ENCODE data around the gene NCKAP5. TPM values are rescaled to one million over a fixed set of nuclear protein-coding genes. Genes with fewer than 3 reads are reported as not detected.
A peak's percentile ranks its signal among the peaks of the same experiment; 100 is the strongest.

NCKAP5 gene
- total RNA-seq, 1 experiment from 2014 or later: 0.47 TPM

- DNase-seq (ENCODE audit: low read depth): no peak
These were observed 281.8 kb downstream of the NCKAP5 start for GRCh38 chr2:133286326-133286922.

- DNase-seq (ENCODE audit: low read depth): no peak
These were observed 295.2 kb downstream of the NCKAP5 start for GRCh38 chr2:133273031-133273430.

GRCh38 chr2:133271105-133271504 is 297.2 kb downstream of the NCKAP5 start:
- no peak for DNase-seq (ENCODE audit: low read depth)

- no peak for DNase-seq (ENCODE audit: low read depth)
These were observed 297.7 kb downstream of the NCKAP5 start for GRCh38 chr2:133270550-133270949.

- DNase-seq (ENCODE audit: low read depth): no peak
These were observed 301.2 kb downstream of the NCKAP5 start for GRCh38 chr2:133266926-133267590.

- peak; percentile 11 for DNase-seq (ENCODE audit: low read depth)
These were observed 302.0 kb downstream of the NCKAP5 start for GRCh38 chr2:133266041-133266925.

GRCh38 chr2:133265432-133265949 is 302.8 kb downstream of the NCKAP5 start:
- DNase-seq (ENCODE audit: low read depth): no peak

GRCh38 chr2:133264989-133265401 is 303.3 kb downstream of the NCKAP5 start:
- DNase-seq (ENCODE audit: low read depth): no peak

- DNase-seq (ENCODE audit: low read depth): peak; percentile 8
These were observed 305.4 kb downstream of the NCKAP5 start for GRCh38 chr2:133262893-133263292.

GRCh38 chr2:133255360-133255759 is 312.9 kb downstream of the NCKAP5 start:
- DNase-seq (ENCODE audit: low read depth): no peak

GRCh38 chr2:133253793-133254192 is 314.5 kb downstream of the NCKAP5 start:
- no peak for DNase-seq (ENCODE audit: low read depth)

GRCh38 chr2:133252780-133253355 is 315.4 kb downstream of the NCKAP5 start:
- DNase-seq (ENCODE audit: low read depth): no peak

- no peak for DNase-seq (ENCODE audit: low read depth)
These were observed 318.9 kb downstream of the NCKAP5 start for GRCh38 chr2:133249362-133249761.

GRCh38 chr2:133248264-133248663 is 320.0 kb downstream of the NCKAP5 start:
- DNase-seq (ENCODE audit: low read depth): no peak

GRCh38 chr2:133247631-133248030 is 320.6 kb downstream of the NCKAP5 start:
- DNase-seq (ENCODE audit: low read depth): peak; percentile 49

GRCh38 chr2:133241224-133241571 is 327.1 kb downstream of the NCKAP5 start:
- no peak for DNase-seq (ENCODE audit: low read depth)

GRCh38 chr2:133240491-133241223 is 327.6 kb downstream of the NCKAP5 start:
- no peak for DNase-seq (ENCODE audit: low read depth)

GRCh38 chr2:133235968-133236367 is 332.3 kb downstream of the NCKAP5 start:
- DNase-seq (ENCODE audit: low read depth): peak; percentile 39

- DNase-seq (ENCODE audit: low read depth): no peak
These were observed 335.7 kb downstream of the NCKAP5 start for GRCh38 chr2:133232556-133232955.

GRCh38 chr2:133231264-133231663 is 337.0 kb downstream of the NCKAP5 start:
- DNase-seq (ENCODE audit: low read depth): no peak

- DNase-seq (ENCODE audit: low read depth): no peak
These were observed 338.3 kb downstream of the NCKAP5 start for GRCh38 chr2:133229974-133230373.

All from HT1080 (cell line).